Activated B cell treated with CpG ODN at 0.5 μM for 24 hours (primary cell): ENCODE measurements around the gene PPFIBP1. TPM values are rescaled to one million over a fixed set of nuclear protein-coding genes. Genes with fewer than 3 reads are reported as not detected.

Experiments
- ATAC-seq: fragments of 200-7000 bp; cut with Tn5 transposase; one replicate; pipeline ENCODE4 v1.10.0; 2021; ENCODE audit warnings: low read depth, mild to moderate bottlenecking, moderate library complexity
- CTCF ChIA-PET: fragments of 350-600 bp; sonication (Branson Sonifier 250); formaldehyde crosslinking; loops from one replicate; lab custom pipeline; 2021; ENCODE audit warnings: antibody characterized with exemption; lab: Charles Lee
- POLR2A ChIA-PET: fragments of 350-600 bp; sonication (Branson Sonifier 250); formaldehyde crosslinking; loops from one replicate; lab custom pipeline; 2021; ENCODE audit warnings: antibody characterized with exemption; lab: Charles Lee
- DNase-seq: peaks from one replicate; pipeline ENCODE4 v3.0.0; 2022
- H3K27ac Mint-ChIP-seq: one replicate; pipeline ENCODE4 v1.8.0; 2020; ENCODE audit warnings: mixed read lengths
- H3K27me3 Mint-ChIP-seq: one replicate; pipeline ENCODE4 v1.8.0; 2021; ENCODE audit warnings: mixed read lengths
- H3K36me3 Mint-ChIP-seq: one replicate; pipeline ENCODE4 v1.8.0; 2021; ENCODE audit warnings: low read depth, mixed read lengths
- H3K4me1 Mint-ChIP-seq: one replicate; pipeline ENCODE4 v1.8.0; 2021; ENCODE audit warnings: mixed read lengths
- H3K4me3 Mint-ChIP-seq: one replicate; pipeline ENCODE4 v1.8.0; 2020; ENCODE audit warnings: mild to moderate bottlenecking, mixed read lengths
- H3K9me3 Mint-ChIP-seq: one replicate; pipeline ENCODE4 v1.8.0; 2020; ENCODE audit warnings: mixed read lengths
- CTCF ChIP-seq: fragments of 200-600 bp; IDR thresholded peaks from one replicate; pipeline ENCODE4 v1.8.0; 2022; ENCODE audit warnings: antibody characterized with exemption, mild to moderate bottlenecking
- intact Hi-C: fragments of 100-400 bp; cut with micrococcal nuclease; formaldehyde crosslinking; loops from one replicate; pipeline ENCODE4 v1.15.1; 2024
- total RNA-seq: library from RNA; stranded (reverse); gene quantifications from 2 replicates; pipeline ENCODE4 v1.2.3, GENCODE V29; 2022

PPFIBP1 gene
- total RNA-seq, 1 donor from 2014 or later: 8.1 TPM

GRCh38 chr12:27644158-27644845 is 120.3 kb downstream of the PPFIBP1 start:
- H3K27me3 Mint-ChIP-seq: no peaks in the 10 kb centered on the region
- intact Hi-C loops: no loop called here
- POLR2A ChIA-PET: interaction anchor here (0.6 to 0.7 kb wide), 2 partner anchors 87 to 157 kb away, joined by 3 read pairs; no protein-coding TSS in a partner anchor
- ATAC-seq (no peak), DNase-seq (no peak)
- CTCF ChIA-PET: no interaction called here
- H3K4me3 Mint-ChIP-seq: no peak overlapping the region
- TF ChIP-seq CTCF: no peak
- H3K36me3 Mint-ChIP-seq: peaks cover 7% of the 10 kb centered on the region
- no peaks in the 10 kb centered on the region for H3K9me3 Mint-ChIP-seq
- H3K4me1 Mint-ChIP-seq: no peaks in the 10 kb centered on the region
- H3K27ac Mint-ChIP-seq: no peak overlapping the region

DNA sequence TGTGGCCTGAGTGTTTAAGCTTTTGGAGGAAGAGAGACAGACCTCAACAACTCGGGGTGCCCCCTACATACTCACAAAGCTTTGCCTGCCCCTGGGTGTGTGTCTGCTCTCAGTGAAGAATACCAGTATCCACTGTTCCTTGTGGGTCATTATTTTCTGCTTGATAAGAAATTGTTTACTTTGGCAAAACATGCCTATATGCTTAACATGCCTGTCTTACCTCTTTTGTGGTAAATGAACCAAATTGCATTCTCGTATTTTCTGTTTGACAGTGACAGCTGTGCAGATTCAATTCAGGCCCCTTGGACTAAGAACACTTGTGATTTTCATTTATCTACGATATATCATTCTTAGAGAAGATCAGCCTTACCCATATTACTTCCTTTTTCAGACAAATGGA is 121.7 kb downstream of the PPFIBP1 start:
- no peak overlapping the region for H3K27ac Mint-ChIP-seq
- H3K4me1 Mint-ChIP-seq: no peaks in the 10 kb centered on the region
- ATAC-seq (no peak), DNase-seq (no peak)
- no peaks in the 10 kb centered on the region for H3K27me3 Mint-ChIP-seq
- POLR2A ChIA-PET: no interaction called here
- H3K4me3 Mint-ChIP-seq: no peak overlapping the region
- CTCF ChIA-PET: no interaction called here
- TF ChIP-seq CTCF: no peak
- no peaks in the 10 kb centered on the region for H3K9me3 Mint-ChIP-seq
- peaks cover 7% of the 10 kb centered on the region for H3K36me3 Mint-ChIP-seq
- intact Hi-C loops: no loop called here

GRCh38 chr12:27646149-27646548 is 122.1 kb downstream of the PPFIBP1 start:
- no peak for TF ChIP-seq CTCF
- intact Hi-C loops: no loop called here
- ATAC-seq (no peak), DNase-seq (no peak)
- Mint-ChIP-seq H3K4me1 (no peaks in the 10 kb centered on the region), H3K9me3 (no peaks in the 10 kb centered on the region), H3K4me3 (no peak overlapping the region), H3K27ac (no peak overlapping the region), H3K36me3 (peaks cover 7% of the 10 kb centered on the region), H3K27me3 (no peaks in the 10 kb centered on the region)
- ChIA-PET POLR2A (no interaction called here), CTCF (no interaction called here)

DNA sequence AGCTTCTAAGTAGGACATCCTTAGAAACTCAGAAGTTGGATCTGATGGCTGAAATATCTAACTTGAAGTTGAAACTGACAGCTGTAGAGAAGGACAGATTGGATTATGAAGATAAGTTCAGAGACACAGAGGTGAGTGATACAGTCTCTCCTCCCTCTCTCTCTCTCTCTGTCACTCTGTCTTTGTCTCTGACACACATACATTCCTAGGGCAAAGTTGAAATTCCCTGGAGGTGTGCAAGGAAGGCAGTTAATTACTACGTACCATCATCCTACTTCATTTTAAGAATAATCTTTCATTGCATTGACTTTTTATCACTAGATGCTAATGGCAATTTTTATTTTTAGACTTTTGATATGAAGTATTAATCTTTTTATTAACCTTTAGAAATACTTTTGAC is 126.0 kb downstream of the PPFIBP1 start:
- CTCF ChIA-PET: interaction anchor here (2.8 kb wide), 1 partner anchor 216 kb away, joined by 11 read pairs; no protein-coding TSS in a partner anchor

More for the DNA sequence above, 126.0 kb downstream of the PPFIBP1 start:
- TF ChIP-seq CTCF: no peak
- DNase-seq (no peak), ATAC-seq (no peak)
- Mint-ChIP-seq H3K4me1 (no peaks in the 10 kb centered on the region), H3K36me3 (peaks cover 7% of the 10 kb centered on the region), H3K27ac (no peak overlapping the region), H3K27me3 (no peaks in the 10 kb centered on the region), H3K4me3 (no peak overlapping the region), H3K9me3 (no peaks in the 10 kb centered on the region)
- POLR2A ChIA-PET: no interaction called here
- intact Hi-C loops: no loop called here
